ENCODE measurements around the gene SYF2. TPM values are rescaled to one million over a fixed set of nuclear protein-coding genes. Genes with fewer than 3 reads are reported as not detected.

The SYF2 gene
- total and polyA plus RNA-seq, 2 of the 13 experiments (the other 11 are each of a cell fraction or from before 2014, with no cell fraction given) = 17.8 to 34.1 TPM

GRCh38 chr1:25247024-25247828 lies 14.9 kb upstream of the SYF2 start, which contains the start of gene RSRP1 (continued):
- TF ChIP-seq ZNF773 (CRISPR knock-in tag; IDR thresholded peaks at IDR 0.05; ENCODE audit: borderline replicate concordance) = no peak
- TF ChIP-seq KLF13 (CRISPR knock-in tag; IDR thresholded peaks at IDR 0.05) = no peak
- TF ChIP-seq RFXANK (CRISPR knock-in tag; IDR thresholded peaks at IDR 0.05) = no peak
- TF ChIP-seq U2AF2 (IDR thresholded peaks at IDR 0.05; ENCODE audit: low read depth, low read length) = peak; percentile 77; the same call in 1 of the 2 replicates
- TF ChIP-seq DMTF1 (CRISPR knock-in tag; IDR thresholded peaks at IDR 0.05) = no peak
- TF ChIP-seq ZBTB21 (CRISPR knock-in tag; IDR thresholded peaks at IDR 0.05) = peak; percentile 46
- TF ChIP-seq ZSCAN9 (CRISPR knock-in tag; IDR thresholded peaks at IDR 0.05; ENCODE audit: borderline replicate concordance) = peak; percentile 87
- peak; percentile 87 for TF ChIP-seq AFF4 (CRISPR knock-in tag; IDR thresholded peaks at IDR 0.05)
- no peak; the same call in 1 of the 2 replicates for TF ChIP-seq PCBP1 (IDR thresholded peaks at IDR 0.05; ENCODE audit: borderline replicate concordance, low read depth, low read length)
- TF ChIP-seq ZNF512 (CRISPR knock-in tag; IDR thresholded peaks at IDR 0.05) = no peak
- TF ChIP-seq ZNF737 (CRISPR knock-in tag; IDR thresholded peaks at IDR 0.05; ENCODE audit: borderline replicate concordance) = no peak
- TF ChIP-seq ZNF598 (CRISPR knock-in tag; IDR thresholded peaks at IDR 0.05; ENCODE audit: borderline replicate concordance) = 0 out of 2 replicates have a peak, but pooled peaks have one; percentile 31
- peak; percentile 49 for TF ChIP-seq FOXA3 (CRISPR knock-in tag; IDR thresholded peaks at IDR 0.05)
- TF ChIP-seq CCDC6 (CRISPR knock-in tag; IDR thresholded peaks at IDR 0.05) = peak; percentile 58
- no peak for TF ChIP-seq ZNF30 (CRISPR knock-in tag; IDR thresholded peaks at IDR 0.05)
- no peak for TF ChIP-seq ZNF484 (CRISPR knock-in tag; IDR thresholded peaks at IDR 0.05; ENCODE audit: borderline replicate concordance, low read depth)
- peak; percentile 97 for TF ChIP-seq DR1 (CRISPR knock-in tag; IDR thresholded peaks at IDR 0.05)
- 0 out of 2 replicates have a peak, but pooled peaks have one; percentile 35 for TF ChIP-seq PAXIP1 (CRISPR knock-in tag; conservative IDR thresholded peaks at IDR 0.05)

Data from HepG2 (cell line).